GM12891 (cell line): ENCODE measurements around the gene LARP1B.
"Not testable (repeated sequence)": the region's sequence is repeated elsewhere in the genome, so short reads cannot be mapped to it uniquely, and the experiment has no call there.

ENCODE experiments used
- POLR2A ChIP-seq: IDR thresholded peaks from 2 replicates; pipeline ENCODE4 v1.6.1; 2011; ENCODE audit warnings: low read depth, low read length, control low read depth
- POLR2AphosphoS5 ChIP-seq: IDR thresholded peaks from 2 replicates; pipeline ENCODE4 v1.6.1; 2011; ENCODE audit warnings: low read depth, low read length, control low read depth
- POU2F2 ChIP-seq: IDR thresholded peaks from 2 replicates; pipeline ENCODE4 v1.6.1; 2011; ENCODE audit warnings: low read depth, mild to moderate bottlenecking, control low read depth, low read length, moderate library complexity
- SPI1 ChIP-seq: IDR thresholded peaks from 2 replicates; pipeline ENCODE4 v1.6.1; 2011; ENCODE audit warnings: low read depth, low read length, control low read depth
- TAF1 ChIP-seq: IDR thresholded peaks from 2 replicates; pipeline ENCODE4 v1.6.1; 2011; ENCODE audit warnings: low read depth, low read length, control low read depth

DNA sequence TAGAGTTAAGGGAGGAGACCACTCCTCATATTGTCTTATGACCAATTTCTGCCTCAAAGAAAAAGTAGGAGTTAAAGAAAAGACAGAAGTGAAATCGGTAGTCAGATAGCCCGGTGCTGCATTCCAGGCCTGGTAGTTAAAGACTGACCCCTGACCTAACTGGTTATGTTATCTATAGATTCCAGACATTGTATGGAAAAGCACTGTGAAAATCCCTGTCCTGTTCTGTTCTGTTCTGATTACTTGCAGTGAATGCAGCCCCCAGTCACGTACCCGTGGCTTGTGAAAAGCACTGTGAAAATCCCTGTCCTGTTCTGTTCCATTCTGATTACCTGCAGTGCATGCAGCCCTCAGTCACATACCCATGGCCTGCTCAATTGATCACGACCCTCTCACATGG lies 198.8 kb downstream of the LARP1B start:
- not testable (repeated sequence) for TF ChIP-seq POLR2A, POLR2AphosphoS5, TAF1, SPI1, POU2F2
